Common myeloid progenitor, CD34-positive (primary cell): ENCODE results near the gene RAPGEF2.

ENCODE experiments used
- CTCF ChIA-PET: fragments of 350-600 bp; sonication (Branson Sonifier 250); formaldehyde crosslinking; loops from one replicate; lab custom pipeline; 2021; ENCODE audit warnings: antibody characterized with exemption; lab: Charles Lee
- POLR2A ChIA-PET: fragments of 350-600 bp; sonication (Branson Sonifier 250); formaldehyde crosslinking; loops from one replicate; lab custom pipeline; 2021; ENCODE audit warnings: antibody characterized with exemption; lab: Charles Lee
- DNase-seq, 3 donors: peaks; one replicate each; pipeline versions ENCODE4 v3.0.0 to v3.0.0-alpha.2; 2013
- H3K27ac ChIP-seq, 2 experiments: 1 replicate in 1 of 2; 2 replicates in 1 of 2; pipeline ENCODE4 v1.7.0; 2013; ENCODE audit warnings: inconsistent platforms in 2 of 2, low read length in 2 of 2, mild to moderate bottlenecking in 2 of 2, low read depth in 1 of 2, moderate library complexity in 1 of 2; ENCODE audit not compliant: severe bottlenecking in 2 of 2, insufficient read depth in 1 of 2, poor library complexity in 1 of 2
- H3K27me3 ChIP-seq, 5 experiments: replicated peaks in 2 of 5; 1 replicate in 3 of 5; 2 replicates in 2 of 5; pipeline versions ENCODE4 v1.6.1 to v1.7.0; 2013; ENCODE audit warnings: low read length in 4 of 5, mild to moderate bottlenecking in 2 of 5, moderate library complexity in 2 of 5, inconsistent platforms in 1 of 5; ENCODE audit not compliant: insufficient read depth in 5 of 5, control insufficient read depth in 4 of 5
- H3K36me3 ChIP-seq, 4 experiments: 1 replicate in 2 of 4; 2 replicates in 2 of 4; pipeline versions ENCODE4 v1.6.1 to v1.7.0; 2013; ENCODE audit warnings: low read length in 3 of 4, control low read depth in 1 of 4, mild to moderate bottlenecking in 1 of 4; ENCODE audit not compliant: control insufficient read depth in 4 of 4, insufficient read depth in 4 of 4
- H3K4me1 ChIP-seq, 4 experiments: 1 replicate in 3 of 4; 2 replicates in 1 of 4; pipeline versions ENCODE4 v1.6.1 to v1.7.1; 2013; ENCODE audit warnings: low read length in 3 of 4, mild to moderate bottlenecking in 3 of 4, control low read depth in 1 of 4, inconsistent platforms in 1 of 4, moderate library complexity in 1 of 4; ENCODE audit not compliant: control insufficient read depth in 4 of 4, insufficient read depth in 4 of 4; ENCODE audit errors: control extremely low read depth in 1 of 4
- H3K4me3 ChIP-seq, 7 experiments: 1 replicate in 4 of 7; 2 replicates in 3 of 7; pipeline versions ENCODE4 v1.5.1 to v1.7.0; 2013; ENCODE audit warnings: mild to moderate bottlenecking in 7 of 7, low read length in 6 of 7, moderate library complexity in 6 of 7, inconsistent platforms in 2 of 7, low read depth in 2 of 7, control low read depth in 1 of 7; ENCODE audit not compliant: insufficient read depth in 4 of 7, control insufficient read depth in 1 of 7; ENCODE audit errors: extremely low read depth in 1 of 7
- H3K9me3 ChIP-seq, 5 experiments: 1 replicate in 4 of 5; 2 replicates in 1 of 5; pipeline versions ENCODE4 v1.6.1 to v1.7.1; 2013; ENCODE audit warnings: low read length in 4 of 5, mild to moderate bottlenecking in 2 of 5, inconsistent platforms in 1 of 5, low read depth in 1 of 5, moderate library complexity in 1 of 5; ENCODE audit not compliant: control insufficient read depth in 4 of 5, insufficient read depth in 2 of 5; ENCODE audit errors: control extremely low read depth in 1 of 5
- WGBS: methylation state at CpG from one replicate; pipeline ENCODE4 v1.1.5; 2013; ENCODE audit not compliant: insufficient coverage; 5-methylcytosine and 5-hydroxymethylcytosine counted together

RAPGEF2 gene

GRCh38 chr4:159264057-159264456 is 161.2 kb downstream of the RAPGEF2 start:
- WGBS = no CpG with 5 or more reads among the region's 3 CpGs
- H3K36me3 ChIP-seq = peaks cover 0 to 6% (median 1%) of the 10 kb centered on the region in 4 experiments
- CTCF ChIA-PET = no interaction called here

GRCh38 chr4:159266981-159267868 is 164.3 kb downstream of the RAPGEF2 start:
- ChIA-PET POLR2A (interaction anchor here (0.5 to 0.6 kb wide), 3 partner anchors 12 to 29 kb away, joined by 3 to 6 read pairs (median 4); no protein-coding TSS in a partner anchor), CTCF (interaction anchor here (0.6 to 1.6 kb wide), 4 partner anchors 28 to 55 kb away, joined by 3 read pairs; no protein-coding TSS in a partner anchor)
- no peak overlapping the region for H3K27ac ChIP-seq
- H3K4me3 ChIP-seq = no peak overlapping the region
- H3K4me1 ChIP-seq = peaks cover 2 to 17% (median 9%) of the 10 kb centered on the region in 4 experiments
- H3K36me3 ChIP-seq = peaks cover 0 to 6% (median 1%) of the 10 kb centered on the region in 4 experiments
- 0% methylated on average over 2 of the region's 5 CpGs for WGBS
- no peaks in the 10 kb centered on the region for H3K9me3 ChIP-seq
- no peaks in the 10 kb centered on the region for H3K27me3 ChIP-seq
- no peak for DNase-seq

More at GRCh38 chr4:159264057-159264456, 161.2 kb downstream of the RAPGEF2 start:
- DNase-seq = no peak
- peaks cover 0 to 8% (median 3%) of the 10 kb centered on the region in 4 experiments for H3K4me1 ChIP-seq
- H3K27me3 ChIP-seq = no peaks in the 10 kb centered on the region
- H3K27ac ChIP-seq = no peak overlapping the region
- no peaks in the 10 kb centered on the region for H3K9me3 ChIP-seq
- POLR2A ChIA-PET = no interaction called here
- no peak overlapping the region for H3K4me3 ChIP-seq

DNA sequence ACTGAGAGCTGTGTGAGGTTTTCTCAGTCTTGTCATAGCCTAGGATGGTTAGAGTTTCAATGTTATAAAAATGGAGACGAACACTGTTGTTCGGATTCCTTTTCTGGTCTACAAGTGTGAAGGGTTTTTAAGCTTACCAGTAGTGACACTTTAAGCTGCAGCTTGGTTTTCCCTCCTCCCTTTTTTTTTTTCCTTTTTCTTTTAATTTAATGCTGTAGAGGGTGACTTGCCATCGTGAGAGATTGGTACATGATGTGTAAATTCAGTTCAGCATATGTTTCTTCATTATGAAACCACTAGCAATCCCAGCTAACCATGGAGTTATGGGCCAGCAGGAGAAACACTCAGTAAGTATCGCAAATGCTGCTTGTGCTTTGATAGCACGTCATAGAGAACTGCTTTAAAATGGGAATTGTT is 165.0 kb downstream of the RAPGEF2 start:
- H3K4me3 ChIP-seq = no peak overlapping the region
- ChIA-PET POLR2A (interaction anchor here (0.5 to 0.7 kb wide), 3 partner anchors 9 to 30 kb away, joined by 3 to 6 read pairs (median 4); no protein-coding TSS in a partner anchor), CTCF (interaction anchor here (0.6 to 1.6 kb wide), 3 partner anchors 29 to 55 kb away, joined by 3 read pairs; no protein-coding TSS in a partner anchor)
- H3K4me1 ChIP-seq = peaks cover 5 to 23% (median 11%) of the 10 kb centered on the region in 4 experiments
- no peak for DNase-seq
- H3K9me3 ChIP-seq = no peaks in the 10 kb centered on the region
- no peak overlapping the region for H3K27ac ChIP-seq
- peaks cover 0 to 6% (median 1%) of the 10 kb centered on the region in 4 experiments for H3K36me3 ChIP-seq
- no peaks in the 10 kb centered on the region for H3K27me3 ChIP-seq
- WGBS = 100% methylated on average over 2 of the region's 5 CpGs

DNA sequence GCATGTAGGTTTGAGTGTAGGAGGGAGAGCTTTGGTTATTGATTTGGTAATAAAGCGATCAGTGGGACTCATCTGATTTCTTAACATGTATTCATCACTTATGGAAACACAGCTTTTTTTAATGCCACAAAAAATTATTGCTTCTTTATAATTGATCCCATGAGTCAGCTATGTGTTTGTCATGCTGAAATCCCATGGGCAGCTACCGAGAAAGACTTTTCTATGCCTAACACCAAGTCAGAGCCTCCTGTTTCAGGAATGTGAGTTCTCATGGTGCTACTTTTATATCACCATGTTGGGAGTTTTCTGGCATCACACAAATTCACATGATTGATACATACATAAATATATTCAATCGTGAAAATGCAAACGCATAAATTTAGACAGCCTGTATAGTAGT is 165.7 kb downstream of the RAPGEF2 start:
- no peak overlapping the region for H3K27ac ChIP-seq
- CTCF ChIA-PET = interaction anchor here (1.6 kb wide), 1 partner anchor 56 kb away, joined by 3 read pairs; no protein-coding TSS in a partner anchor

GRCh38 chr4:159269116-159269515 is 166.2 kb downstream of the RAPGEF2 start:
- peaks cover 0 to 6% (median under 1%) of the 10 kb centered on the region in 4 experiments for H3K36me3 ChIP-seq
- no peak overlapping the region for H3K27ac ChIP-seq
- H3K4me1 ChIP-seq = peaks cover 5 to 27% (median 11%) of the 10 kb centered on the region in 4 experiments
- WGBS = 97% methylated on average over 6 of the region's 10 CpGs
- no peaks in the 10 kb centered on the region for H3K27me3 ChIP-seq
- DNase-seq = no peak
- no peak overlapping the region for H3K4me3 ChIP-seq
- ChIA-PET CTCF (interaction anchor here (1.6 kb wide), 1 partner anchor 57 kb away, joined by 3 read pairs; no protein-coding TSS in a partner anchor), POLR2A (no interaction called here)
- H3K9me3 ChIP-seq = no peaks in the 10 kb centered on the region

More for the DNA sequence above, 165.7 kb downstream of the RAPGEF2 start:
- H3K36me3 ChIP-seq = peaks cover 0 to 6% (median 1%) of the 10 kb centered on the region in 4 experiments
- H3K4me1 ChIP-seq = peaks cover 5 to 27% (median 11%) of the 10 kb centered on the region in 4 experiments
- no peaks in the 10 kb centered on the region for H3K27me3 ChIP-seq
- POLR2A ChIA-PET = interaction anchor here (0.7 kb wide), 1 partner anchor 10 kb away, joined by 4 read pairs; no protein-coding TSS in a partner anchor
- H3K9me3 ChIP-seq = no peaks in the 10 kb centered on the region
- no peak overlapping the region for H3K4me3 ChIP-seq
- no peak for DNase-seq
- WGBS = 100% methylated on average over 1 of the region's 4 CpGs

DNA sequence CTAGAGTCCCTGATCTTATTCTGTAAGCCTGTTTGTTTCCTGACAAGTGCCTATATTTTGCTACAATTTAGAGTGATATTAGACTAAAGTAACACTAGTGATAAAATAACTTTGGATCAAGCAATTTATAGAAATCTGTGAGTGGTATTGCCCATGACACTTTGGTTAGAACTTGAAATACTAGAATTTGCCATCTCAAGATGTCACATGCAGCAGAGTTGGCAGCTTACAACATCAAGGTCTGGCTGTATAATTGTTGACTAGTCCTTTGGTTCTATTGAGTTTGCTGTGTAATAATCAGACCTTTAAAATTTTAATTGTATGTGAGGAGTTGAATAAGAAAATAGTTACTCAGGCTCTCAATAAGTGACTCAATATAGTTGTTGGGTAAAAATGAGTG is 167.1 kb downstream of the RAPGEF2 start:
- ChIA-PET POLR2A (interaction anchor here (0.7 kb wide), 1 partner anchor 111 kb away, joined by 3 read pairs; no protein-coding TSS in a partner anchor), CTCF (no interaction called here)
- H3K4me3 ChIP-seq = no peak overlapping the region
- peaks cover 5 to 27% (median 11%) of the 10 kb centered on the region in 4 experiments for H3K4me1 ChIP-seq
- peaks cover 0 to 6% (median 0%) of the 10 kb centered on the region in 4 experiments for H3K36me3 ChIP-seq
- no peak overlapping the region for H3K27ac ChIP-seq
- no peak for DNase-seq
- H3K9me3 ChIP-seq = no peaks in the 10 kb centered on the region
- no peaks in the 10 kb centered on the region for H3K27me3 ChIP-seq
